Measurements from ENCODE around the gene TMEM108.

GRCh38 chr3:133441867-133442270, 403.7 kb downstream of the TMEM108 start:
- no peak for TF ChIP-seq ZNF274 (IDR thresholded peaks at IDR 0.05; ENCODE audit: low read depth, low read length)
- TF ChIP-seq SRF (IDR thresholded peaks at IDR 0.05; ENCODE audit: low read depth) = no peak
- no peak for TF ChIP-seq CTCF (IDR thresholded peaks at IDR 0.05 in 2 of 3, conservative IDR thresholded peaks at IDR 0.05 in 1 of 3; ENCODE audit: borderline replicate concordance in 1 of 3, insufficient read depth in 1 of 3, low read depth in 2 of 3, low read length in 2 of 3)
